Measurements from ENCODE around the gene ARHGDIB. TPM values are rescaled to one million over a fixed set of nuclear protein-coding genes. Genes with fewer than 3 reads are reported as not detected.
A peak's percentile ranks its signal among the peaks of the same experiment; 100 is the strongest.

ARHGDIB gene
- 1,000 to 10,000 TPM; 1,588 to 1,891 TPM for total RNA-seq

DNA sequence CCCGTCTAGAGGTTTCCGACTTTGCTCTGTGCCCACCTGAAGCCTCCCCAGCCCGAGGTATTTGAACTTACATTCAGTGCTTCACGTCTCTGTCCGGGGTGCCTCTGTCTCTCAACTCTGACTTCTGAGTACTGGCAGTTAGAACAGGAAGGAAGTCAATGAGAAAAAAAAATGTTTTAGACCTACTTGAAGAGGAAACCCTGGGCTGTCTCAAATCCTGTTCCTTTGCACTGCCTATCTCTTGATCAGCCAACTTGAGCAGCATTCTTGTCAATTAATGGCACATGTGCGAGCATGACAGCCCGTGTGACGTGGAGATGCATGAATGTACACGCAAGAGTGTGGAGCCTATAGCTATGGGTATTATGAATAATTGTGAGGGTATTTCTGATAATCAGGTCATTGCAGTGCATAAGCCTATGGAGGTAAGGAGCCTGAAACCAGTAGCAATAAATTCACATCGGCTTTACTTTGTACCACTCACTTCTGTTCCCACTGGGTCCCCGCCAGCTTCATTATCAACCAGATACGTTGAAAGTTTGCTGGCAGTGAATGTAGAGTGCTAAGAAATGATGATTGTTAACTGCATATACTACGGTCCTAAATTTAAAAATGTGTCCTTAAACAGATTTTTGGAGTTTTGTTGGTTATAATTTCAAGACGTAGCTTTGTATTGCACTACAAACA is at the start of gene ARHGDIB:
TSS of gene ARHGDIB (minus strand) at position 136 of the 687 bp plus-strand sequence. CDS start 10,889 bp downstream, outside the sequence.
- peak within 1 kb of the TSS; percentile 99 for H3K27ac Mint-ChIP-seq
- H3K9me3 Mint-ChIP-seq: peaks cover 5% of the 10 kb centered on the region
- no peaks in the 10 kb centered on the region for H3K27me3 Mint-ChIP-seq
- peak; percentile 92 for DNase-seq
- POLR2A ChIA-PET: interaction anchor here (0.6 to 0.8 kb wide), 3 partner anchors 13 to 191 kb away, joined by 3 to 8 read pairs (median 4); a partner anchor contains a TSS
- CTCF ChIA-PET: interaction anchor here (1.0 to 1.2 kb wide), 4 partner anchors 12 to 19 kb away, joined by 3 to 5 read pairs (median 4); partner anchors contain the start of gene PDE6H
- H3K4me3 Mint-ChIP-seq: peak within 1 kb of the TSS; percentile 98
- peaks cover 45% of the 10 kb centered on the region for H3K4me1 Mint-ChIP-seq
- H3K36me3 Mint-ChIP-seq (ENCODE audit: low read depth): peaks cover 49% of the 10 kb centered on the region

- no peaks in the 10 kb centered on the region for H3K4me1 Mint-ChIP-seq
- H3K9me3 Mint-ChIP-seq: no peaks in the 10 kb centered on the region
- ChIA-PET POLR2A (no interaction called here), CTCF (interaction anchor here (1.0 kb wide), 1 partner anchor 11 kb away, joined by 3 read pairs; no protein-coding TSS in a partner anchor)
- no peak for DNase-seq
- H3K27me3 Mint-ChIP-seq: peaks cover 17% of the 10 kb centered on the region
- H3K36me3 Mint-ChIP-seq (ENCODE audit: low read depth): no peaks in the 10 kb centered on the region
- H3K27ac Mint-ChIP-seq: no peak overlapping the region
- no peak overlapping the region for H3K4me3 Mint-ChIP-seq
Measured at GRCh38 chr12:15011162-15011561, 49.8 kb upstream of the ARHGDIB start.

DNA sequence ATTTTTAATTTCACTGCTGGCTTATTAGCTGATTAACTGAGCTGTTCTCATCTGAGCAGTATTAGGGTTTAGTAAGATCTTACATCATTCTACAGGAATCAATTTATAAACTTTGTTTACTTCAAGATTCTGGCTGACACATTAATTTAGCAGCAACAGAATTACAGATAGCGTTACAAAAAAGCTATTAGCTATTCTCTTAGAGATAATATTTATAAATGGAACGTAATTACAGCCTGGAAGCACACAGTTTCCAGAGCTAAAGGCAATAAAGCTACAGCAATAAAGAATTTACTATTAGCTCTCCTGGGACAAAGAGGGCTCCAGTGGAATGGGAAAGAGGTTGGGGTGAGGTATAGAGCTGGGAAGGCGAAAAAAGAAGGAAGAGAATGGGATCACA is 46.1 kb upstream of the ARHGDIB start:
- Mint-ChIP-seq H3K4me3 (no peak overlapping the region), H3K9me3 (no peaks in the 10 kb centered on the region), H3K27ac (no peak overlapping the region), H3K4me1 (no peaks in the 10 kb centered on the region), H3K36me3 (ENCODE audit: low read depth) (no peaks in the 10 kb centered on the region), H3K27me3 (peaks cover 27% of the 10 kb centered on the region)
- no peak for DNase-seq
- POLR2A ChIA-PET: no interaction called here
- CTCF ChIA-PET: interaction anchor here (0.9 kb wide), 1 partner anchor 10 kb away, joined by 3 read pairs; no protein-coding TSS in a partner anchor

DNA sequence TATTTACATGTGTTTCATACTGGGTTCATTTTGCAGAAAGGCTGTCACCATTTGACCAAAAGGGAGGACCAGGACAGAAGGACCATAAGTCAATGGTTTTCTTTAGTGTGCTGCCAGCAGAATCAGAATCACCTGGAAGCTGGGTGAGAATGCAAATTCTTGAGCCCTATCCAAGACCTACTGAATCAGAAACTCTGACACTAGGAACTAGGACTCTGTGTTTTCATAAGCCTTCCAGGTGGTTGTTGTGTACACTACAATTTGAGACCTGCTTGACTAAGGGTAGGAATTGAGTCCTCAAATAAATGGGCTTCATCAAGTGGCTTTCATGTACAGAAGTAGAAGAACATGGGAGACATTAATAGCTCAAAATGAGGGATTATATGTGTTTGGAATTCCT is 43.7 kb upstream of the ARHGDIB start:
- no peak for DNase-seq
- Mint-ChIP-seq H3K36me3 (ENCODE audit: low read depth) (no peaks in the 10 kb centered on the region), H3K27me3 (peaks cover 37% of the 10 kb centered on the region), H3K27ac (no peak overlapping the region), H3K9me3 (no peaks in the 10 kb centered on the region), H3K4me1 (no peaks in the 10 kb centered on the region), H3K4me3 (no peak overlapping the region)
- POLR2A ChIA-PET: no interaction called here
- CTCF ChIA-PET: no interaction called here

GRCh38 chr12:15004421-15004820 is 43.0 kb upstream of the ARHGDIB start:
- CTCF ChIA-PET: interaction anchor here (1.3 kb wide), 1 partner anchor 9 kb away, joined by 3 read pairs; no protein-coding TSS in a partner anchor
- H3K36me3 Mint-ChIP-seq (ENCODE audit: low read depth): no peaks in the 10 kb centered on the region
- H3K27ac Mint-ChIP-seq: no peak overlapping the region
- no peaks in the 10 kb centered on the region for H3K9me3 Mint-ChIP-seq
- POLR2A ChIA-PET: no interaction called here
- no peak overlapping the region for H3K4me3 Mint-ChIP-seq
- peaks cover 39% of the 10 kb centered on the region for H3K27me3 Mint-ChIP-seq
- no peaks in the 10 kb centered on the region for H3K4me1 Mint-ChIP-seq
- no peak for DNase-seq

- no peaks in the 10 kb centered on the region for H3K9me3 Mint-ChIP-seq
- CTCF ChIA-PET: interaction anchor here (0.7 kb wide), 1 partner anchor 18 kb away, joined by 3 read pairs; no protein-coding TSS in a partner anchor
- no peak overlapping the region for H3K27ac Mint-ChIP-seq
- POLR2A ChIA-PET: no interaction called here
- DNase-seq: no peak
- peaks cover 42% of the 10 kb centered on the region for H3K27me3 Mint-ChIP-seq
- no peaks in the 10 kb centered on the region for H3K36me3 Mint-ChIP-seq (ENCODE audit: low read depth)
- no peaks in the 10 kb centered on the region for H3K4me1 Mint-ChIP-seq
- H3K4me3 Mint-ChIP-seq: no peak overlapping the region
Measured at GRCh38 chr12:15001733-15002382, 40.5 kb upstream of the ARHGDIB start.

GRCh38 chr12:15000575-15000974 is 39.2 kb upstream of the ARHGDIB start:
- no peak for DNase-seq
- CTCF ChIA-PET: interaction anchor here (0.6 to 1.3 kb wide), 2 partner anchors 10 to 254 kb away, joined by 3 read pairs; no protein-coding TSS in a partner anchor

GRCh38 chr12:14999695-15000365 is 38.4 kb upstream of the ARHGDIB start:
- H3K4me3 Mint-ChIP-seq: no peak overlapping the region
- DNase-seq: no peak
- CTCF ChIA-PET: interaction anchor here (0.6 to 1.3 kb wide), 2 partner anchors 11 to 255 kb away, joined by 3 read pairs; no protein-coding TSS in a partner anchor
- no peaks in the 10 kb centered on the region for H3K36me3 Mint-ChIP-seq (ENCODE audit: low read depth)
- peaks cover 36% of the 10 kb centered on the region for H3K27me3 Mint-ChIP-seq
- no peaks in the 10 kb centered on the region for H3K9me3 Mint-ChIP-seq
- H3K4me1 Mint-ChIP-seq: peaks cover 14% of the 10 kb centered on the region
- no peak overlapping the region for H3K27ac Mint-ChIP-seq
- POLR2A ChIA-PET: no interaction called here

More at GRCh38 chr12:15000575-15000974, 39.2 kb upstream of the ARHGDIB start:
- H3K4me3 Mint-ChIP-seq: no peak overlapping the region
- peaks cover 6% of the 10 kb centered on the region for H3K4me1 Mint-ChIP-seq
- POLR2A ChIA-PET: no interaction called here
- no peak overlapping the region for H3K27ac Mint-ChIP-seq
- H3K27me3 Mint-ChIP-seq: peaks cover 37% of the 10 kb centered on the region
- no peaks in the 10 kb centered on the region for H3K36me3 Mint-ChIP-seq (ENCODE audit: low read depth)
- no peaks in the 10 kb centered on the region for H3K9me3 Mint-ChIP-seq

DNA sequence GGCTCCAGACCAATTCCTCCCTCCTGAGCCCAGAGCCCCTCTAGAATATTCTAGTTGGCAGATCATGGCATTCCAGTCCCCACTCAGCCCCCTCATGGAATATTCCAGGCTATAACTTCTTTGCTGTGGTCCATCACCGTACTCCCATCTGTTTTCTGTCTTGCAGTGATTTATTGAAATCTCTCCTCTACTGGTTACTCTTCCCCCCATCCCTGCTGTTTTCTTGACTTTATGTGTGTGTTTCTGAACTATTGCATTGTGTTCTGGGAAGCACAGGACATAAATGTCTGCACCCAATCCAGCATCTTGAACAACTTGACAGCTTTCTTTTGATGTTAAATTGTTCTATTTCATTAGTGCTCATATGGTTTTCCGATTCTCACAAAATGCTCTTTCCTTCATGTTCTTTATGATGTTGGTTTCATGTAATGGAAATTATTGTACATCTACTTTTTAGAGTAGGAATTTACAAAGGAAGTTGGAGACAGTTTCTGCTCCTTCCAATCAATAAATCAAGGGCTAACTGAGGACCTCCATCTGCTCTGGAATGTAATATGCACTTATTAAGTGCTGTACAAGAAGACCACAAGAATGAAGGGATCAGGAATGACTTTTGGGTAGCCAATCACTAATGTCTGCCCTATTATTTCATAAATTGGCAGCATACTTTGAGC is 37.8 kb upstream of the ARHGDIB start:
- no peak overlapping the region for H3K4me3 Mint-ChIP-seq
- H3K27ac Mint-ChIP-seq: no peak overlapping the region
- ChIA-PET CTCF (no interaction called here), POLR2A (no interaction called here)
- H3K36me3 Mint-ChIP-seq (ENCODE audit: low read depth): no peaks in the 10 kb centered on the region
- H3K9me3 Mint-ChIP-seq: no peaks in the 10 kb centered on the region
- H3K4me1 Mint-ChIP-seq: peaks cover 20% of the 10 kb centered on the region
- no peak for DNase-seq
- peaks cover 31% of the 10 kb centered on the region for H3K27me3 Mint-ChIP-seq

DNA sequence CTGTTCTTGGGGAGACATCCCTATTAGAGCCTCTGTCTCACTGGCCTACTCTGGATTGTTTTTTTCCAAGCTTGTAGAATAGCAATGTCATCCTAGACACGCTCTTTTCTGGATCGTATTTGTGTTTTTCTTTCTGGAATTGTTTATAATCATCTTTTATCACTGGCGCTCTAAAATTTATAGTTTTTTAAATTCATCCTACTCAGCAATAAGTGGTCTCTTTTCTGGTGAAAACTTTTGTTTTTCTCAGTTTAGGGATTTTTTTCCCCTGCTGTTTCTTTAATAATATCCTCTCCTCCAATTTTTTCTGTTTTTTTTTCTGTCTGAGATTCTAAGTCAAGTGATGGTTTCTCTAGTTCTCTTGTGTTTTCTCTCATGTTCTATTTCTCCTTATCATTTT is 36.6 kb upstream of the ARHGDIB start:
- Mint-ChIP-seq H3K36me3 (ENCODE audit: low read depth) (no peaks in the 10 kb centered on the region), H3K4me1 (peaks cover 32% of the 10 kb centered on the region), H3K4me3 (no peak overlapping the region), H3K9me3 (peaks cover 3% of the 10 kb centered on the region), H3K27ac (peak overlapping the region; percentile 7), H3K27me3 (peaks cover 27% of the 10 kb centered on the region)
- POLR2A ChIA-PET: no interaction called here
- no peak for DNase-seq
- CTCF ChIA-PET: interaction anchor here (0.6 kb wide), 1 partner anchor 138 kb away, joined by 3 read pairs; no protein-coding TSS in a partner anchor

- H3K9me3 Mint-ChIP-seq: peaks cover 14% of the 10 kb centered on the region
- DNase-seq: no peak
- CTCF ChIA-PET: interaction anchor here (0.6 to 1.8 kb wide), 23 partner anchors 8 to 368 kb away, joined by 3 to 8 read pairs (median 5); partner anchors contain the start of gene PDE6H
- peaks cover 2% of the 10 kb centered on the region for H3K36me3 Mint-ChIP-seq (ENCODE audit: low read depth)
- POLR2A ChIA-PET: interaction anchor here (0.6 kb wide), 1 partner anchor 156 kb away, joined by 3 read pairs; no protein-coding TSS in a partner anchor
- no peak overlapping the region for H3K4me3 Mint-ChIP-seq
- peak overlapping the region; percentile 61 for H3K27ac Mint-ChIP-seq
- H3K27me3 Mint-ChIP-seq: peaks cover 16% of the 10 kb centered on the region
- peaks cover 37% of the 10 kb centered on the region for H3K4me1 Mint-ChIP-seq
Measured at GRCh38 chr12:14995583-14996425, 34.4 kb upstream of the ARHGDIB start.
